EL (cell line): ENCODE measurements around the gene FBXL19.
A peak's percentile ranks its signal among the peaks of the same experiment; 100 is the strongest.
"Not testable (repeated sequence)": the region's sequence is repeated elsewhere in the genome, so short reads cannot be mapped to it uniquely, and the experiment has no call there.

Source experiments
- DNase-seq: peaks from one replicate; pipeline ENCODE4 v3.0.0-alpha.2; 2016

The FBXL19 gene, protein sequence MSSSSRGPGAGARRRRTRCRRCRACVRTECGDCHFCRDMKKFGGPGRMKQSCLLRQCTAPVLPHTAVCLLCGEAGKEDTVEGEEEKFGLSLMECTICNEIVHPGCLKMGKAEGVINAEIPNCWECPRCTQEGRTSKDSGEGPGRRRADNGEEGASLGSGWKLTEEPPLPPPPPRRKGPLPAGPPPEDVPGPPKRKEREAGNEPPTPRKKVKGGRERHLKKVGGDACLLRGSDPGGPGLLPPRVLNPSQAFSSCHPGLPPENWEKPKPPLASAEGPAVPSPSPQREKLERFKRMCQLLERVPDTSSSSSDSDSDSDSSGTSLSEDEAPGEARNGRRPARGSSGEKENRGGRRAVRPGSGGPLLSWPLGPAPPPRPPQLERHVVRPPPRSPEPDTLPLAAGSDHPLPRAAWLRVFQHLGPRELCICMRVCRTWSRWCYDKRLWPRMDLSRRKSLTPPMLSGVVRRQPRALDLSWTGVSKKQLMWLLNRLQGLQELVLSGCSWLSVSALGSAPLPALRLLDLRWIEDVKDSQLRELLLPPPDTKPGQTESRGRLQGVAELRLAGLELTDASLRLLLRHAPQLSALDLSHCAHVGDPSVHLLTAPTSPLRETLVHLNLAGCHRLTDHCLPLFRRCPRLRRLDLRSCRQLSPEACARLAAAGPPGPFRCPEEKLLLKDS

DNA sequence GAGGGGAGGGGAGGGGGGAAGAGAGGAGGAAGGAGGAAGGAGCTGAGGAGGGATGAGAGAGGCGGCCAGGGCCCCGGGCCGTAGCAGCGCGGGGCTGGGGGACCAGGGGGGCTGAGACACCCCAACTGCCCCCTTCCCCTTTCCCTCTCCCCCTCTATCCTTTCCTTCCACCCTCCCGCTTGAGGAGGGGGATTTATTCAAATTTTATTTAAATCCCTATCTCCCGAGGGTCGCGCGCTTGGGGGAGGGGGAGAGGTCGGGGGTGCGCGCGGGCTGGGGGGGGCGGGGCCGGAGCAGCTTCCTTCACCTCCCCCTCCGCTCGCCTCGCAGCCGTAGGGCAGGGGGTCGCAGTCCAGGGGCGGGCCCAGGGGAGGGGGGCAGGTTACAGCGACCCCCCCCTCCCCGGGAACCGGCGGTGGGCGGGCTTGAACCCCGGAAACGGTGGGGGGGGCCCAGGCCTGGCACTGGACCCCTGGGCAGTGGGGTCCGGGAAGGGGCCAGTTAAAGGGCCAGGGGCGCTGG, at the start of gene FBXL19:
Gene FBXL19 (plus strand): TSS at position 19 of the 522 bp plus-strand sequence. CDS start 2,183 bp downstream, outside the sequence.
- DNase-seq: no peak

DNA sequence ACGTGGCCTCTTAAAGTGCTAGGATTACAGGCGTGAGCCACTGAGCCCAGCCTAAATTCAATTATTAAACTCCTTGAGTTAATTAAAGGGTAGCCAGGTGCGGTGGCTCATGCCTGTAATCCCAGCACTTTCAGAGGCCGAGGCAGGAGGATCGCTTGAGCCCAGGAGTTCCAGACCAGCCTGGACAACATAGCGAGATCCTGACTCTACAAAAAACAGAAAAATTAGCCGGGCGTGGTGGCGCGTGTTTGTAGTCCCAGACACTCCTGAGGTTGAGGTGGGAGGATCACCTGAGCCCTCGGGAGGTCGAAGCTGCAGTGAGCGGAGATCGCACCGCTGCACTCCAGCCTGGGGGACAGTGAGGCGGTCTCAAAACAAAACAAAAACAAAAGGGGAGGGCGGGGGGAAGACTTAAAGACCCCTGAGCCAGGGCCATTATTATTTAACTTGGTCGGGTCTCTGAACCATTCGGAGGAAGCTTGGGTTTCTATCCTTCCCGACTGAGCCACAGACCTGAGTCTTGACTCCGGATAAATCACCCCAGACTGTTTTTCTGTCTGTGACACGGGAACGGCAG, 49.0 kb upstream of the FBXL19 start:
- DNase-seq: no peak

DNA sequence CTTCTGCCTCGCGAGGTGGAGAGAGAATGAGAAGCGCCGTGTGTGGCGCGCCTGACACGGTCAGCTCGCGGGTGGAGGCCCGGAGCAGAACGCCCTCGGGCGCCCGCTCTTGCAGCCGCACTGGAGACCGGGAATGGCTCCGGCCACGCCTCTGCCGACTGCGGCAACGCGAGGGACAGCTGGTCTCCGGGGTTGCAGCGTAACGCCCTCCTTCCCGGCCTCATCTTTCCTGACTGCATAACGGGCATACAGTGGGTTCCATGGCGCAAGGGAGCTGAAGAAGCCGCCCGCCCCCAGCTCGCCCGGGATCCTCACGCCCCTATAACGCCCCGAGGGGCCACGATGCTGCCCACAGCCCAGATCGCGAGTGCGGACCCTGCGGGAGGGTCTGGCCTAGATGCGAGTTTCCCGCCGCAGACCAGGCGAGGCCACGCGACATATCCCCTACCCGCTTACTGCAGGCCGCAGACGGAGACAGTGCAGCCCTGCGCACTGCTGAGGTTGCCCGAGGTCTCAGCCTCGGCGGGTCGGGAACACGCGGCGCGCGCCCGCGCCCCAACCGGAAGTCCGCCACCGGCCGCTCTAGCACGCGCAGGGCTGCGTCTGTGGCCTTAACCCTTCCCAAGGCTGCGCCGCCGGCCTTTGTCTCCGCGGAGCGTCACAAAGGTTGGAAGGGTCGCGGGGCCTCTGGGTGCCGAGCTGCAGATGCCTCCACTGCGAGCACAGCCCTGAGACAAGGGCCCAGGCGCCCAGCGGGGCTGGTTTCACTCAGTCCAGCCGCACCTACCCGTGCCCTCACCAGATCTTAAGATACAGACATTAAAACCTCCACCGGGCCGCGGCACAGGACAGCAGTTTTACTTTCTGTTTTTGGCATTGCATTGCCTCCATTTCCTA, 48.3 kb upstream of the FBXL19 start:
- DNase-seq: peak; percentile 86

DNA sequence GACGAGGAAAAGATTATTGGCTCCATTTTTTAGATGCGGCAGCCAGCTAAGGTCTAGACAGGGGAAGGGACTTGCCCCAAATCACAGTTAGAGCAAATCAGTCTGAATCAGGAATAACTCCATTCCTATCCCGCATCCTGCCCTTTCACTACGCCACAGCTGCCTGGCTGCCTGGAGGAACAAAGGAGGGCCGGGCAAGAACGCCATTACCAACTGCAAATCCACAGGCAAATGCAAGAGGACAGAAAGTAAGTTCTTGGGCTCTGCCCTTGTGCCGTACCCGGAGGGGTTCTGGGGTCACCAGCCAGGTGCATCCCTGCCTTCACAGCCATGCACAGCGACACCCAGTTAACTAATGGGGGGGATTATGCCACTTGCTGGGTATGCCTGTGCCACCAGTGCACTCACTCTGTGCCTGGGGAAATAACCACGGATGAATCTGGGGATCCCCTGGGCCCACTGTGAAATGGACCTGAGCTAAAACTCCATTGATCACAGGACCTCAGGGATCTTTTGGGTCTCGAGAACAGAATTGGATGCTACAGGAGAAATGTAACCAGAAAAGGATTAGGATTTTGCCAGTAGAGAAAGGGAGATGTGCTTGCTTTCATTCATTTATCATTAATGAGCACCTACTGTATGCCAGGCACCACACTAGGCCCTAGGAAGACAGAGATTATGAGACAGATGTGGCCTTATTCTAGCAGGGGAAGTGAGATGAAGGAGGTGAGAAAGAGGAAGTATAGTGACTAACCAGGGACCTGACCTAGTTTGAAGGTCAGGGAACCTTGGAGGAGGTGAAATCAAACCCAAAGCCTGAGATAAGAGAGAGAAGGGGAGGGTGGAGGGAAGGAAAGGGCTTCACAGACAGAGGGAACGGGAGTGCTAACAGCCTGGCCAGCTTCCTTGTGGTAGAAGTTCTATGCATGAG, 47.2 kb upstream of the FBXL19 start:
- DNase-seq: peak; percentile 31

DNA sequence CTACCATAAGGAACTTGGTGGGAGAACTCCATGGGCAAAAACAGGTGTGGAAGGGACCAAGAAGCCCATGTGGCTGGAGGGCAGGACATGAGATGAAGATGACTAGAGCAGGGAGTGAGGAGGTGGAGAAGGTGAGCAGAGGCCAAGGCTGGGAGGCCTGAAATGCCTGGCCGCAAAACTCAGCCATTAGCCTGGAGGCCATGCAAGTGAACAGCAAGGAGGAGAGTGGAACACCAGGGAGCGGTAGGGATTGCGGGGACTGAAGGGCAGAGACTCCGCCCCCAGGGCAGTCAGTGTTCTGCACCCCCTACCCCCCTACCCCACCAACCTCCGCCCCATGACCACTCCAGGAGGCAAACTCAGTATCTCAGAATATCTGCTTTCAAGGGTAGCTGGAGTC, 46.5 kb upstream of the FBXL19 start:
- DNase-seq: no peak

DNA sequence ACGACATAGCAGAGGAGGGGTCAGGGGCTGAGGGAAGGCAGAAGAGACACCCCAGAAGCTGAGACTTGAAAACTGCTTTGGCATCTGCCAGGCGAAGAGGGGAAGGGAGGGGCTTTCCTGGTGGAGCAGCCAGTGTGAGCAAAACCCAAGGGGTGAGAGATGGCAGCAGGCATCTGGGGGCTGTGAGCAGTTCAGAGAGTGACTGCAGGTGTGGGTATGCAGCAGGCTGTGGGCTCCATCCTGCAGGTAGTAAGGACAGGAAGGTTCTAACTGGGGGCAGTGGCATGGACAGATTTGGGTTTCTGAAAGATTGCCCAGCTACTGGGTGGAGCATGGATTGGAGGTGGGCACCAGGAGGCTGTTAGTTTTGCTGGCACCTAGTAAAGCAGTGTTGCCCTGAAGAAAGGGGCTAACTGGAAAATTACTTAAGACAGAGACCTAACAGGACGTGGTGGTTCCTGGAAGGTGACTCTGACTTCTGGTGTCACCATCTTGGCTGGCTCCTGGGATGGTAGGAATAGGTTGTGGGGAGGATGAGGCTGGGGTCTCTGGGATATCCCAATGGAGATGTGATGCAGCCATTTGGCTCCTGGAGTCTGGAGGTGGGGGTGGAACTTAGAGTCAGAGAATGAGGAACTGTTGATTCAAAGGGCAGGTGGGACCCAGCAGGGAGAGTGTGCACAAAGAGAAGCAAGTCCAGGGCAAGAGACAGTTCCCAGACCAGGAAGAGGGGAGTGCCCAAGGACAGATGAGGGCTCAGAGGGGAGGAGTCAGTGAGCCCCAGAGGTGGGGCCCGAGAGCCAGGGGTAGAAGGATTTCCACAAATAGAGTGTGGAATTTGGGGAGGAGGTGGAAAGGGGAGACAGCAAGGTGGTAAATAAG, 40.7 kb upstream of the FBXL19 start:
- DNase-seq: no peak

DNA sequence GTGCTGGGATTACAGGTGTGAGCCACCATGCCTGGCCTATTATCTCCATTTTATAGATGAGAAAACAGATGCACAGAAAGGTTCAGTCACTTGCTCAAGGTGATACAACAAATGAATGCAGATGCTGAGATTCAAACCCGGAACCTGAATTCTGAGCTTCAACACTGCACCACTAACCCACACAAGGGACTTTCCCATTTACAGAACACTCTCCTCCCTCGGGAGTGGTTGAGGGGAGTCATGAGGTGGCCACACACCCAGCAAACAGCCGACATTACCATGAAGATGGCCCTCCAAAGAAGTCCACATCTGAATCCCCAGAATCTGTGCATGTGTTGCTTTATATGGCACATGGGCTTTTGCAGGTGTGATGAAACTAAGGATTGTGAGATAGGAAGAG, 38.6 kb upstream of the FBXL19 start:
- no peak for DNase-seq

DNA sequence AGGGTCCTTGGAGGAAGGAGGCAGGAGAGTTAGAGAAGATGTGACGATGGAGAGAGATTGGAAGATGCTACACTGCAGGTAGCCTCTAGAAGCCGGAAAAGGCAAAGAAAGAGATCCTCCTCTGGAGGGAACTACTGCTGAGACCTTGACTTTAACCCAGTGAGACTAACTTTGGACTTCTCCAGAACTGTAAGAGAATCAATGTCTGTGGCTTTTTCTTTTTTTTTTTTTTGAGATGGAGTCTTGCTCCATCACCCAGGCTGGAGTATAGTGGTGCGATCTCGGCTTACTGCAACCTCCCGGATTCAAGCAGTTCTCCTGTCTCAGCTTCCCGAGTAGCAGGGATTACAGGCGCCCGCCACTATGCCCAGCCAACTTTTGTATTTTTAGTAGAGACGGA, 38.2 kb upstream of the FBXL19 start:
- DNase-seq: no peak

DNA sequence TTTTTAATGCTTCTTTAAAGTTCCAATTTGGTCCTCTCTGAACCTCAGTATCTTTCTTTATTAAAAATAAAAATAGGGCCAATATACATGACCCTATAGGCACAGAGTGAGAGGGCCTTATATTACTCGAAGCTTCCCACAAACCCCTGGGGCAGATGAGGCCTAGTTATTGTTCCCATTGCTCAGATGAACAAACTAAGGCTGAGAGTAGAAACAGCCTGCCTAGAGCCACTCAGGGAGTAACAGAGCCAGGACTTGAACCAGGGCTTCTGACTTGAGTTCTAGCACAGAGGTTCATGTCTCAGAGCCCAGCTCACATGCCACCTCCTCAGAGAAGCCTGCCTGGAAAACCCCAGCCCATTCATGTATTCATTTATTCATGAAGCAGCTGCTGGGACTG, 37.2 kb upstream of the FBXL19 start:
- DNase-seq: no peak

DNA sequence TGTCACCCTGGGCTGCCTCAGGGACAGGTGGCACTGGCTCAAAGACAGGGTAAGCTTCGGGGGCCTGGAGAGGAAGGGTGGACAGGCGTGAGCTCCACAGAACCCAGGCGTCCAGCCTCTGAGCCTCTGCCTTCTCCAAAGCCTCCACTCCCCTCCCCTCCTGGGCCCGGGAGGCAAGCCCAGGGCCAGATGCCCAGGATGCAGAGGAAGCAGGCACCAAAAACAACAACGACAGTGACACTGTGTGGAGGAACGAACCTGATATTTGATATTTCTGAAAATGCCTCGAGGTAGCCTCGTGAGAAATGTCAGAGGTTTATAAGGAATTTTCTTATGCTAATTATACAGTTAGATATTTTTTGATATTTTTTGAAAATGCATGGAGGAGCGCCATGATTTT, 35.4 kb upstream of the FBXL19 start:
- no peak for DNase-seq

DNA sequence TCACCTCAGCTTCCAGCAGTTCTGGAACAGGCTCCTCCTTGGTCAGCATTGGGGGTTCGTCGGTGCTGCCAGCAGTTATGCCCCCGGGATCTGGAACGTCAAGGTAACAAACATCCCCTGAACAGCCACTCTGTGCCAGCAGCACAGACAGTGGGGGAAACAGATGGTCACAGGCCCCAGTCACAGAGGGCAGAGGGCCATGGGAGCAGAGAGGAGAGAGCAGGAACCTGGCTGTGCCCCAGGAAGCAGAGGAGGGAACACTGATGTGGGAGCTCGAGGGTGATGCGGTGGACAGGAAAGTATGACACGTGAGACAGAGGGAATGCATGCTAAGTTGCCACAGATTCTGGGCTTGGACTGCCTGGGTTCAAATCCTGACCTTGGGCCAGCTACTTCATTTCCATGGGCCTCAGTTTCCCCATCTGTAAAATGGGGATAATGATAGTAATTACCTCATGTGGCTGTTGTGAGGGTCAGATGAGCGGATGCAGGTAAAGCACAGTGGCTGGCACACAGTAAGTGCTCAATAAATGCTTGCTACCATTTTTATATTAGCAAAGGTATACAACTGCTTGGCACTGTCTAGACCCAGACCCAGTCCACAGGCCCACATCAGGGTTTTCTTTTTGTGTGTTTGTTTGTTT, 34.4 kb upstream of the FBXL19 start:
- DNase-seq: no peak

DNA sequence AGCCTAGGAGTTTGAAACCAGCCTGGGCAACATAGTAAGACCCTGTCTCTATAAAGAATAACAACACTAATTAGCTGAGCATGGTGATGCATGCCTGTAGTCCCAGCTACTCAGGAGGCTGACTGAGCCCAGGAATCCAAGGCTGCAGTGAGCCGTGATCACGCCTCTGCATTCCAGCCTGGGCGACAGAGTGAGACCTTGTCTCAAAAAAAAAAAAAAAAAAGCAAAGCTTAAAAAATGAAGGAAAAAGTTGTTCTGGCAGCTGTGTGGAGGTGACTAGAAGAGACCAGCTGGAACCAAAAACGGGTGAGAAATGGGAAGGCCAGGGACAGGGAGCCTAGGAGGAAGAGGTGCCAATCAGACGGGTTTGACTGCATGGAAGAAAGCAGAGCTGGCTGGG, 33.7 kb upstream of the FBXL19 start:
- DNase-seq: no peak

DNA sequence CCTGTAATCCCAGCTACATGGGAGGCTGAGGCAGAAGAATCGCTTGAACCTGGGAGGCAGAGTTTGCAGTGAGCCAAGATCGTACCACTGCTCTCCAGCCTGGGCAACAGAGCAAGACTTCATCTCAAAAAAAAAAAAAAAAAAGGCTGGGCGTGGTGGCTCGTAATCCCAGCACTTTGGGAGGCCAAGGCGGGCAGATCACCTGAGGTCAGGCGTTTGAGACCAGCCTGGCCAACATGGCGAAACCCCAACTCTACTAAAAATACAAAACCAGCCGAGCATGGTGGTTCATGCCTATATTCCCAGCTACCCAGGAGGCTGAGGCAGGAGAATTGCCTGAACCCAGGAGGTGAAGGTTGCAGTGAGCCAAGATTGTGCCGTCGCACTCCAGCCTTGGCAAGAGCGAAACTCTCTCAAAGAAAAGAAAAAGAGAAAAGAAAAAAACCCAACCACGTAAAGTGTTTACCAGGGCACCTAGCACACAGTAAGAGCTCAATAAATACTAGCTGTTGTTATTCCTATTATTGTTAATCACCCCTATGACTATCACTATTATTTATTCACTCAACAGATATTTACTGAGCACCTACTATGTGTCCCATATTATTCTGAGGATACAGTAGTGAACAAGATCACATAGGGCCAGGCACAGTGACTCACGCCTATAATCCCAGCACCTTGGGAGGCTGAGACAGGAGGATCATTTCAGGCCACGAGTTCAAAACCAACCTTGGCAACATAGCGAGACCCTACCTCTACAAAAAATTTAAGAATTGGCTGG, 32.1 kb upstream of the FBXL19 start:
- not testable (repeated sequence) for DNase-seq

DNA sequence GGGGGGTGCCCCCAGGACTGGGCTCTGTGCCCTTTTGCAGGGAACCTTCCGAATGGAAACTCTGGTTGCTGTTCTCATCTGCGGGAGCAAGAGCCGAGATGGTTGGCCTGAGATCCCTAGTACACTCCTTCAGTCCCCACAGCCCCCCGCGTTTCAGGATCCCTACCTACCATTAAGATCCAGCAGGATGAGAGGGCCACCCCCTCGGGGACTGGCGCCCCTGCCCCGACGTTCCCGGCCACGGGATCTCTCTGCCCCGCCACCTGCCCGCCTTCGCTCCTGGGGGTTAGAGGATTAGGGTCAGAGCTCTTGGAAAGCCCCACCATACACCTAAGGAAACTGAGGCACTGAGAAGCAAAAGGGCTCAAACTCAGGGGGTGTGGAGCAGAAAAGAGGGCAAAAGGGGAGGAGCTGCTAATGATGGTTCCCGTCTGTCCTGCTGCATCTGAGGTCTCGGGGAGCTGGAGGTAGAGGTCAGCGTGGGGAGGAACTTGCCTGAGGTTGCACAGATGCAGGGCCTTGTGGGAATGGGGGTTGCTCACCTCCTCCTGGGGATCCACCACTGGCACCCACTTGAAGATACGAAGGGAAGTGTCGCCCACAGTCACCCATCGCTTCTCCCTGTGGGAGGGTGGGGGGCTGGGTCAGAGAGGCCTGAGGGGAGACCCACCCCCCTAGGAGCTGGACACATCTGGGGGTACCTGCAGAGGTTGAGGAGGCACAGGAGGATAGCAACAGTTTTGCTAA, 30.5 kb upstream of the FBXL19 start:
- no peak for DNase-seq

DNA sequence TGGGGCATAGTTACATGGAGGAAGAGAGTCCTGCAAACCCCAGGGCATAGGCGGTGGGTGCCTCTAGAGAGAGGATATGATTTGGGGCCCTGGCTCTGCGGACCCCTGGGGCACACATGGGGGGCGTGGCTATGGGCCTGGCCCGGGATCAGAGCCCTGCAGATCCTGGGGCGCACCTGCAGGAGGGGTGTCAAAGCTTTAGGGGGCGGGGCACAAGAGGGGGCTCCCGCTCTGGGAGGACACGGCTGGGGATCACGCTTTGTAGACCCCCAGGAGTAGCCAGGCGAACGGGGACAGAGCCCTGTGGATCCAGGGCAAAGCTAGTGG, 30.0 kb upstream of the FBXL19 start:
- no peak for DNase-seq

DNA sequence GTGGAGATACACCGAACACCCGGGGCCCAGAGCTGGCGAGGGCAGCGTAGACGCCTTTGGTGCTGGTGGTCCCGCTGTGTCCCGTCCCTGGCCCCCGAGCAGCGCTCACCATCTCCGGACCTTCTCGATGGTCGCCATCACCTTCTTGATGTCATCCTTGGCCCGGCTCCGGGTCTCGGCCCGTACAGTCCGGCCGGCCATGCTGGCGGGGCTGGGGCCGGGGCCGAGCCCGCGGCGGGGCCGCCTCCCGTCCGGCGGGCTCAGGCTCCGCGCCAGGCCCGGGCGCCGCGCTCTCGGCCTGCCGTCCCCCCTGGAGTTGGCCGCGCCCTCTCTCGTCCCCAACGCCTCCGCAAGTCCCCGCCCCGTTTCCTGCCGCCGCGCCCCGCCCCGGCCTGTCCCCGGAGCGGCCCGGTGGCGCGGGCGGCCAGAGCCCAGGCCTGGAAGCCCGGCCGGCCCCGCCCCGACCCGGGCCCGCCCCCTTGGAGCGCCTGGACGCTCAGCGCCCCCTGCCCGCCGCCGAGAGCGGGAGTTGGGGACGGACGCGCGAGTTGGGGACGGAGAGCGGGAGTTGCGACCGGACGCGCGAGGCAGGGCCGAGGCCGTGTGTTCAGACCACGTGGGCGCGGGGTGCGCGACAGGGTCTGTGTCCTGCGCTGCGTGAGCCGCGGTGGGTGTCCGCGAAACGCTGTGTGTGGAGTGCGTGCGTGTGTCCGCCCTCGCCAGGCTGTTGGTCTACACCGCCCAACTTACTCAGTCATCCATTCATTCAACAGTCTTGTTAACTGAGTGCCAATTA, 29.4 kb upstream of the FBXL19 start, which contains the start of gene BCL7C:
Gene BCL7C (minus strand): TSS at position 334 of the 796 bp plus-strand sequence. CDS start 133 bp downstream, at position 201.
- peak; percentile 91 for DNase-seq

DNA sequence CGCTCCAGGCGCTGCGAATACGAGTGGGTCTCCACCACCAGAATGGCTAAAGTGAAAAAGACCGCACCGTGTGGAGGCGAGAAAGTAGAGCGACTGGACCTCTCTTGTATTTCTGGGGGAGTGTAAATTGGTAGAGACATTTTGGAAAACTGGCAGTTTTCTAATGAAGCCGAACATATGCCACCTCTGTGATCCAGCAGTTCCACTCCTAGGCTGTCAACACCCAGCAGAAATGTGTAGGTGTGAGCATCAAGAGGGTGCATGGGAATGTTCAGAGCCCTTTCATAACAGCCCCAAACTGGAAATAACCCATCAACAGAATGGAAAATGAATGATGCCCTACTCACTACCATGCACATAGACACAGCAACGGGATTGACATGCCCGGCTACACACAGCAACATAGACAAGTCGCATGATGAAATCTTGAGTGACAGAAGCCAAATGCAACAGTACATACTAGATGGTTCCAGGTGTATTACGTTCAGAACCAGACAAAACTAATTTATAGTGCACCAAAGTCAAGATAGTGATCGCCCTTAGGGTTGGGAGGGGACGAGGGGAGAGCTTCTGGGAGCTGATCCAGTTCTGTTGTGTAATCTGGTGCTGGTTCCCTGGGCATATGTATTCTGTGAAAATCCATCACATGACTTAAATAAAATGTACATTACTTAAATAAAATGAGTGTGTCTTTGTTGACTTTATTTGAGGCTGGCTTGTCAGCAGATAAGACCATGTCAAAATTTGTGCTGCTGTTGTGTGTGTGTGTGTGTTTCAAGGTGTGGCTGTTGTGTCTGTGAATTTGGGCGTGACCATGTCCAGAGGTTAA, 28.6 kb upstream of the FBXL19 start:
- DNase-seq: no peak
